Kidney (tissue), 14 donors: Measurements from ENCODE around the gene GATA6. TPM values are rescaled to one million over a fixed set of nuclear protein-coding genes. Genes with fewer than 3 reads are reported as not detected.

Source experiments
- DNase-seq, 5 donors: peaks; one replicate each; pipeline ENCODE4 v3.0.0-alpha.2; 2013 to 2020
- FAIRE-seq: peaks from 2 replicates; lab custom pipeline; 2012; peaks lifted over from hg19 to GRCh38; lab: Jason Lieb, UNC
- H3K27ac ChIP-seq, 2 donors: one replicate each; pipeline ENCODE4 v1.7.0; 2013; ENCODE audit warnings: low read depth in 2 of 2, low read length in 2 of 2, inconsistent platforms in 1 of 2
- H3K27me3 ChIP-seq: one replicate; pipeline ENCODE4 v1.7.1; 2013; ENCODE audit warnings: low read length, inconsistent platforms; ENCODE audit not compliant: control insufficient read depth, insufficient read depth
- H3K36me3 ChIP-seq, 3 donors: one replicate each; pipeline versions ENCODE4 v1.7.0 to v1.7.1; 2013; ENCODE audit warnings: low read length in 3 of 3, control low read depth in 1 of 3, inconsistent platforms in 1 of 3; ENCODE audit not compliant: insufficient read depth in 3 of 3, control insufficient read depth in 2 of 3
- H3K4me1 ChIP-seq, 3 donors: one replicate each; pipeline versions ENCODE4 v1.7.0 to v1.7.1; 2013; ENCODE audit warnings: low read length in 3 of 3, inconsistent platforms in 1 of 3, low read depth in 1 of 3; ENCODE audit not compliant: control insufficient read depth in 2 of 3, insufficient read depth in 2 of 3
- H3K4me3 ChIP-seq, 3 donors: one replicate each; pipeline versions ENCODE4 v1.7.0 to v1.8.1; 2013; ENCODE audit warnings: low read length in 3 of 3, control low read depth in 1 of 3, inconsistent platforms in 1 of 3
- H3K9ac ChIP-seq, 3 donors: one replicate each; pipeline versions ENCODE4 v1.7.0 to v1.7.1; 2013; ENCODE audit warnings: low read length in 3 of 3, control low read depth in 1 of 3, inconsistent platforms in 1 of 3
- H3K9me3 ChIP-seq, 3 donors: one replicate each; pipeline versions ENCODE4 v1.7.0 to v1.7.1; 2013; ENCODE audit warnings: low read length in 3 of 3, control low read depth in 1 of 3, inconsistent platforms in 1 of 3; ENCODE audit not compliant: control insufficient read depth in 2 of 3, insufficient read depth in 1 of 3
- CTCF ChIP-seq: IDR thresholded peaks from 3 replicates; pipeline ENCODE4 v1.5.1; 2012; ENCODE audit warnings: mild to moderate bottlenecking, moderate library complexity, borderline replicate concordance; ENCODE audit not compliant: insufficient read depth; ENCODE audit errors: extremely low read depth
- intact Hi-C: fragments of 100-400 bp; cut with DNase I; formaldehyde crosslinking; loops from one replicate; pipeline ENCODE4 v1.11.1; 2022
- polyA plus RNA-seq: library from polyadenylated mRNA; stranded (reverse); fragments of 350-450 nt; fragmentation: Illumina TruSeq; extraction: RNeasy Lipid Tissue Mini Kit (QIAGEN cat#74804); gene quantifications from one replicate; pipeline ENCODE4 v1.2.3, GENCODE V29; 2014; ENCODE audit warnings: low read depth, low replicate concordance; ENCODE audit not compliant: insufficient read depth
- total RNA-seq: library from RNA; stranded (reverse); fragmentation: NEBNext Ultra II Directional; extraction: Animal tissue kit (Norgen Biotek cat#: 25700); gene quantifications from one replicate; pipeline ENCODE4 v1.2.1, GENCODE V29; 2021
- donor health status: control.
- donor health status: control.
- donor health status: control.
- donor health status: control.
- donor health status: control.
- donor health status: DM: yes; HTN: yes; CAD: no.
- donor health status: Normal renal cell carcinoma (clear cell type).

GATA6 gene
- total and polyA plus RNA-seq, 2 donors from 2014 or later = 1.7 to 10.9 TPM

GRCh38 chr18:22204996-22205395, 35.6 kb downstream of the GATA6 start:
- no peaks in the 10 kb centered on the region for H3K36me3 ChIP-seq
- no peak for FAIRE-seq
- no peaks in the 10 kb centered on the region for H3K4me1 ChIP-seq
- no peak overlapping the region for H3K4me3 ChIP-seq
- intact Hi-C loops = loop anchor here (10.0 kb wide), 1 partner anchor 60 kb away; no protein-coding TSS in a partner anchor
- no peak overlapping the region for H3K27ac ChIP-seq
- H3K9me3 ChIP-seq = no peaks in the 10 kb centered on the region
- no peak for DNase-seq
- H3K9ac ChIP-seq = no peak overlapping the region
- H3K27me3 ChIP-seq = no peaks in the 10 kb centered on the region
- no peak for TF ChIP-seq CTCF

- no peak for TF ChIP-seq CTCF
- no peaks in the 10 kb centered on the region for H3K36me3 ChIP-seq
- no peak overlapping the region for H3K4me3 ChIP-seq
- no peaks in the 10 kb centered on the region for H3K4me1 ChIP-seq
- FAIRE-seq (no peak), DNase-seq (no peak)
- intact Hi-C loops = loop anchor here (10.0 kb wide), 1 partner anchor 58 kb away; no protein-coding TSS in a partner anchor
- no peak overlapping the region for H3K27ac ChIP-seq
- no peaks in the 10 kb centered on the region for H3K9me3 ChIP-seq
- H3K27me3 ChIP-seq = no peaks in the 10 kb centered on the region
- H3K9ac ChIP-seq = no peak overlapping the region
Measured at GRCh38 chr18:22207021-22207758, 37.8 kb downstream of the GATA6 start.

GRCh38 chr18:22210311-22210754, 40.9 kb downstream of the GATA6 start:
- TF ChIP-seq CTCF = no peak
- peaks cover 0 to 2% (median 2%) of the 10 kb centered on the region in 3 donors for H3K4me1 ChIP-seq
- H3K4me3 ChIP-seq = no peak overlapping the region
- intact Hi-C loops = no loop called here
- FAIRE-seq (no peak), DNase-seq (peak in 2 of 5 donors; percentile 37 to 58)
- H3K9me3 ChIP-seq = no peaks in the 10 kb centered on the region
- H3K27me3 ChIP-seq = no peaks in the 10 kb centered on the region
- no peaks in the 10 kb centered on the region for H3K36me3 ChIP-seq
- no peak overlapping the region for H3K9ac ChIP-seq
- H3K27ac ChIP-seq = no peak overlapping the region
